Activated CD8-positive, alpha-beta memory T cell treated with anti-CD3 and anti-CD28 coated beads for 4 hours (primary cell): Measurements from ENCODE around the gene DMXL2.
"Not testable (repeated sequence)": the region's sequence is repeated elsewhere in the genome, so short reads cannot be mapped to it uniquely, and the experiment has no call there.

Experiments
- DNase-seq, 2 donors: peaks; one replicate each; pipeline ENCODE4 v3.0.0-alpha.2; 2020; ENCODE audit warnings: low read depth in 2 of 2

Gene DMXL2

GRCh38 chr15:51622604-51623370 is at the start of gene DMXL2:
TSS of gene DMXL2 (minus strand) at chr15:51622771. CDS start at chr15:51622545, 226 bp downstream.
- DNase-seq, result peak; percentile 32 to 33

- DNase-seq, result no peak
Measured at GRCh38 chr15:51672155-51672687, 49.6 kb upstream of the DMXL2 start.

DNA sequence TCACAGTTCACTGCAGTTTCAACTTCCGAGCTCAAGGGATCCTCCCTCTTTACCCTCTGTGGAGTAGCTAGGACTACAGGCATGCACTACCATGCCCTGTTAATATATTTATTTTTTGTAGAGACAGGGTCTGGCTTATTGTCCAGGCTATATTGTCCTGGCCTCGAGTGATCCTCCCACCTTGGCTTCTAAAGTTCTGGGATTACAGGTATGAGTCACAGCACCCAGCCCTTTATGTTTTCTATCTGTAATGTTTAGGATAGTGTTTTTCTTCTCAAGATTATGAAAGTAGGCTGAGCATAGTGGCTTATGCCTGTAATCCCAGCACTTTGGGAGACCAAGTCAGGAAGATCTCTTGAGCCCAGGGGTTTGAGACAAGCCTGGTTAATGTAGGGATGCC is 46.8 kb upstream of the DMXL2 start:
- DNase-seq, result no peak

GRCh38 chr15:51668446-51668845 is 45.9 kb upstream of the DMXL2 start:
- DNase-seq, result no peak

GRCh38 chr15:51667478-51667877 is 44.9 kb upstream of the DMXL2 start:
- no peak for DNase-seq

GRCh38 chr15:51661072-51661471 is 38.5 kb upstream of the DMXL2 start:
- no peak for DNase-seq

DNA sequence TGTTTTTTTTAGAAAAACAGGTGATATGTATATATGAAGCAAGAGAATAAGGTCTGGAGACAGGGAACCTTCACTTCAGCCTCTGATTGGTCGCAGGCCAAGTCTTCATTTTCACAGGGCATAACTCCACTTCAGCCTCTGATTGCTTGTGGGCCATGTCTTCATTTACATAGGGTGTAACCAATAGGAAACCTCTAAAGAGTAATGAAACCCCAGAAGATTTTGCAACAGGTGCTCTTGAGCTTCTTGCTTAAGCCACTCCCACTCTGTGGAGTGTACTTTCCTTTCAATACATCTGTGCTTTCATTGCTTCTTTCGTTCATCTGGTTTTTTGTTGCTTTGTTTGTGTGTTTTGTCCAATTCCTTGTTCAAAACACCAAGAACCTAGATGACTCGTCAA is 36.1 kb upstream of the DMXL2 start:
- DNase-seq, result no peak

- not testable (repeated sequence) for DNase-seq
Measured at GRCh38 chr15:51655401-51656057, 33.0 kb upstream of the DMXL2 start.

- DNase-seq, result no peak
Measured at GRCh38 chr15:51652084-51652668, 29.6 kb upstream of the DMXL2 start.

DNA sequence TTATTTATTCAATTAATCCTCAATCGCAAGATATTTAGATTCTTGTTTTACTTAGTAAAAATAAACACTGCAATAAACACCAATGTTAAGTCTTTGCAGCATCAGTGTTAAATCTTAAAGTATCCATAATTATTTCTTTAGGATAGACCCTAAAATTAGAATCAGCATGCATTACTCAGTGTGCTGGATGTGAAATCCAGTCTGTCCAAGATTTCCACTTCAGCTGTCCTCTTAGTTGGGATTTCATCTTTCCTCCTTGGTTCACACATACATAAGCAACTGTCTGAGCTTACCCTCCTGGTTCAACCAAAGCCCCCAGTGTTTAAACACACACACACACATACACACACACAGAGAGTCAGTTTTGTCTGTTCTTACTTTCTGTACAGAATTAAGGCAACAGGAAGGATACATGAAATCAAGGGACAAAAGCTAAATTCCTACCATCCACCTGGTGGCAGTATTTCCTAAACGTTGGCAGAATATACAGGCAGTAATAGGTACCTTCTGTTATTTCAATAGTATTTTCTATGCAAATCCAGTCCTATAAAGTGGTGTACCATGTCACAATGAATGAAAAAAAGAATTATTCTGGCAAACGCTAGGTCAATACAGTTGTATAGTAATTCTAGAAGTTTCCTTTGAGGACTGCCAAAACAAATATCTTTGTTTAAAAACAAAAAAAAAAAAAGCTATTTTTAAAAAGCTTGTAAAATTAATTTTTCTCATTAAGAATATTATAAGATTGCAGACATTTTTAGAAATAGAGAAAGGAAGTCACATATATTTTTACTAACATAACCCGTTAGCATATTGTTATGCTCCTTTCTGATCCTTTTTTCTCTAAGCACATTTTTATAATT is 27.3 kb upstream of the DMXL2 start:
- DNase-seq, result peak; percentile 3 to 8

- not testable (repeated sequence) for DNase-seq
Measured at GRCh38 chr15:51648643-51649042, 26.1 kb upstream of the DMXL2 start.

- DNase-seq, result not testable (repeated sequence)
Measured at GRCh38 chr15:51648101-51648500, 25.5 kb upstream of the DMXL2 start.

DNA sequence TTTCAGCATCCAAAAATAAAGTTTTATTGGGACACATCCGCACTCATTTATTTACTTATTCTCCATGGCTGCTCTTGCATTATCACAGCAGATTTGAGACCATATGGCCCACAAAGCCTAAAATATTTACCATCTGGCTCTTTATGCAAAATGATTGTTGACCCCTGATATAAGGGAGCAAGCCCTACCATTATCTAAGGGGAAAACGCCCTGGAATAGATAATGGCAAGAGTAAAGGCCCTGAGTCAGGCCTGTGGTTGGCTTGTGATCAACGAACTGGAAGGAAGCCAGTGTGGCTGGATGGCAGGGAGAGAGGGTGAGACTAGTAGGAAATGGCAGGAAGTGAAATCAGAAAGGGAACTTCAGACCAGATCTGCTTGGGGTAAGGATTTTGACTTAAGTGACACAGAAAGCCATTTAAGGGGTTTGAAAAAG is 24.6 kb upstream of the DMXL2 start:
- no peak for DNase-seq

DNA sequence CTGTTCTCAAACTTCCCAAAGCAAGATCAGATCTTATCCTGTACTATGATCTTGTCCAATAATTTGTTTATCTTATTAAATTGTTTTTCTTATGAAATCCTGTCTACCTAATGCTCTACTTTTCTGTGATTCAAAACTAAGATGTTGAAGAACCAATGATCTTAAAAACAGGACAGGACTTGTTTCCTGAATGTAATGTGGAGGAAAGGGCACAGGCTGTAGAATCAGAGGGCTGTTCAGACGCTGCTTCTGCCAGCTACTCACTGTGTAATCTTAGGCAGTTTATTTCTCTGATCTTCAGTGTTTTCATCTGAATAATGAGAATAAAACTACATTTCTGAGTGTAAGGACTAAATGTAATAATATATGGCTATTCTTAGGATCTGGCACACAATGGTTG is 20.1 kb upstream of the DMXL2 start:
- no peak for DNase-seq

- no peak for DNase-seq
Measured at GRCh38 chr15:51641490-51642130, 19.0 kb upstream of the DMXL2 start.

GRCh38 chr15:51634591-51635198 is 12.1 kb upstream of the DMXL2 start:
- DNase-seq, result no peak

GRCh38 chr15:51629612-51630011 is 7.0 kb upstream of the DMXL2 start:
- DNase-seq, result no peak

- DNase-seq, result no peak
Measured at GRCh38 chr15:51625236-51625635, 2.7 kb upstream of the DMXL2 start.

- no peak for DNase-seq
Measured at GRCh38 chr15:51624022-51624421, 1.5 kb upstream of the DMXL2 start.

DNA sequence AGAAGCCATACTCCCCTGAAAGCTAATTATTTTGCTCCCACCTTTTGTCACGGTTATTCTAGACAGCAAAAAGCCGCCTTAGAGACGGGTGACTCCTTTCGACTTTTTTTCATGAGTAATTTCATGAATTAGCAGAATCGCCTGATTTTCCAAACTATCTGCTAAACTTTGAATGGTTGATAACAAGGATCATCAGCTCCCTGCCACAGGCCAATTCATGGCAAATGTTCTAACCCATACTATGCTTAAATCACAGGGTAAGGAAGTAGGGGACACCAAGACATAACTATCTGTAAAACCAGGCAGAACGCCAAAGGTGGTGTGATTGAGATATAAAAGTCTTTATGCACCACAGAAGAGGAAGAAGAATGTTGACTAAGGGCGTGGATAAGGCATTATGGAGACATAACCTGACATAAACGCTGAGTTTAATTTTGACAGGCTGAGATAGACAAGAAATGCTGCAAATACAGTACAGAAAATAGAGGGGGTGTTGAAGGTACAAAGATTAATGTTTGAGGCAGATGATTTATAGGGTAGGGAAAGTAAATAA is 891 bp upstream of the DMXL2 start:
- no peak for DNase-seq
